ENCODE results near the gene CAAP1.
"Not testable (repeated sequence)": the region's sequence is repeated elsewhere in the genome, so short reads cannot be mapped to it uniquely, and the experiment has no call there.

Gene CAAP1

GRCh38 chr9:26828391-26828955 is 64.1 kb downstream of the CAAP1 start:
- DNase-seq = not testable (repeated sequence)

- no peak for DNase-seq
These were observed 77.8 kb downstream of the CAAP1 start for GRCh38 chr9:26814799-26815198.

- DNase-seq = no peak
These were observed 79.4 kb downstream of the CAAP1 start for GRCh38 chr9:26813247-26813646.

- DNase-seq = no peak
These were observed 80.4 kb downstream of the CAAP1 start for GRCh38 chr9:26812217-26812616.

- DNase-seq = no peak
These were observed 81.5 kb downstream of the CAAP1 start for GRCh38 chr9:26811106-26811505.

GRCh38 chr9:26809795-26810194 is 82.8 kb downstream of the CAAP1 start:
- no peak for DNase-seq

- DNase-seq = no peak
These were observed 85.4 kb downstream of the CAAP1 start for GRCh38 chr9:26807161-26807560.

GRCh38 chr9:26802921-26803320 is 89.7 kb downstream of the CAAP1 start:
- DNase-seq = no peak

- no peak for DNase-seq
These were observed 90.8 kb downstream of the CAAP1 start for GRCh38 chr9:26801772-26802171.

- DNase-seq = no peak
These were observed 92.3 kb downstream of the CAAP1 start for GRCh38 chr9:26800322-26800721.

GRCh38 chr9:26791274-26791673 is 101.3 kb downstream of the CAAP1 start:
- DNase-seq = no peak

All from activated naive CD4-positive, alpha-beta T cell treated with anti-CD3 and anti-CD28 coated beads, Interleukin-2, amount 50 U/mL, for 16 hours (primary cell).